AG04449 (cell line): ENCODE measurements around the gene NHERF1.
A peak's percentile ranks its signal among the peaks of the same experiment; 100 is the strongest.

Experiments used
- CTCF ChIA-PET: fragments of 350-600 bp; formaldehyde crosslinking; extraction: SDS; loops from one replicate; lab custom pipeline; 2021; ENCODE audit warnings: antibody characterized with exemption; lab: Yijun Ruan, JAX
- POLR2A ChIA-PET: fragments of 400-600, 350-600 bp; formaldehyde crosslinking; extraction: SDS; loops from one replicate; lab custom pipeline; 2020; ENCODE audit warnings: antibody characterized with exemption, inconsistent platforms; lab: Yijun Ruan, JAX
- DNase-seq: peaks from one replicate; pipeline ENCODE4 v3.0.0-alpha.2; 2010; ENCODE audit warnings: low read depth, low spot score
- H3K4me3 ChIP-seq: 2 replicates; pipeline ENCODE4 v1.5.1; 2011; ENCODE audit warnings: low read depth, mild to moderate bottlenecking, control low read depth, low read length
- CTCF ChIP-seq: IDR thresholded peaks from one replicate; pipeline ENCODE4 v1.5.1; 2011; ENCODE audit warnings: mild to moderate bottlenecking, moderate library complexity, low read length, control low read depth, inconsistent platforms; ENCODE audit not compliant: insufficient read depth; ENCODE audit errors: missing control alignments

NHERF1 gene

GRCh38 chr17:74744714-74745547, 3.5 kb upstream of the NHERF1 start:
- peak overlapping the region; percentile 29 for H3K4me3 ChIP-seq
- DNase-seq = no peak
- ChIA-PET POLR2A (interaction anchor here (0.8 to 1.9 kb wide), 3 partner anchors 26 to 31 kb away, joined by 4 to 6 read pairs (median 5); partner anchors contain the start of gene NAT9), CTCF (interaction anchor here (0.7 to 4.7 kb wide), 33 partner anchors 8 to 365 kb away, joined by 3 to 185 read pairs (median 5); partner anchors contain the start of genes FDXR, GRIN2C, HID1 and MRPL58)
- peak; percentile 98 for TF ChIP-seq CTCF

GRCh38 chr17:74745548-74746177, 2.8 kb upstream of the NHERF1 start:
- TF ChIP-seq CTCF = no peak
- CTCF ChIA-PET = interaction anchor here (0.7 to 4.7 kb wide), 35 partner anchors 8 to 366 kb away, joined by 3 to 185 read pairs (median 6); partner anchors contain the start of genes FDXR, GRIN2C, HID1 and MRPL58
- POLR2A ChIA-PET = interaction anchor here (1.0 to 1.9 kb wide), 2 partner anchors 25 to 31 kb away, joined by 5 to 6 read pairs; partner anchors contain the start of gene NAT9
- no peak overlapping the region for H3K4me3 ChIP-seq
- DNase-seq = no peak

GRCh38 chr17:74746376-74746775, 2.1 kb upstream of the NHERF1 start:
- POLR2A ChIA-PET = no interaction called here
- no peak for DNase-seq
- CTCF ChIA-PET = interaction anchor here (0.7 to 4.7 kb wide), 19 partner anchors 9 to 215 kb away, joined by 3 to 185 read pairs (median 13); partner anchors contain the start of genes FDXR, GRIN2C, NAT9 and RAB37
- no peak overlapping the region for H3K4me3 ChIP-seq
- TF ChIP-seq CTCF = no peak

GRCh38 chr17:74746922-74747321, 1.5 kb upstream of the NHERF1 start:
- H3K4me3 ChIP-seq = no peak overlapping the region
- ChIA-PET POLR2A (no interaction called here), CTCF (interaction anchor here (0.7 to 4.7 kb wide), 15 partner anchors 10 to 214 kb away, joined by 3 to 185 read pairs (median 17); partner anchors contain the start of genes FDXR, GRIN2C, NAT9 and RAB37)
- DNase-seq = no peak
- TF ChIP-seq CTCF = no peak

- no peak for TF ChIP-seq CTCF
- CTCF ChIA-PET = interaction anchor here (2.4 to 4.7 kb wide), 5 partner anchors 11 to 210 kb away, joined by 14 to 185 read pairs (median 44); partner anchors contain the start of genes GRIN2C, NAT9 and RAB37
- POLR2A ChIA-PET = no interaction called here
- peak overlapping the region; percentile 57 for H3K4me3 ChIP-seq
- no peak for DNase-seq
Observed at GRCh38 chr17:74748279-74748528, 224 bp upstream of the NHERF1 start.
